NT2/D1 (cell line): ENCODE results near the gene IFNLR1.

Experiments used
- SUZ12 ChIP-seq: IDR thresholded peaks from 2 replicates; pipeline ENCODE4 v1.6.1; 2011; ENCODE audit not compliant: insufficient read length, insufficient read depth; ENCODE audit errors: extremely low read depth
- YY1 ChIP-seq: IDR thresholded peaks from 2 replicates; pipeline ENCODE4 v1.6.1; 2011; ENCODE audit not compliant: insufficient read length, insufficient read depth
- ZNF274 ChIP-seq: IDR thresholded peaks from 2 replicates; pipeline ENCODE4 v1.6.1; 2011; ENCODE audit warnings: mild to moderate bottlenecking, low read depth, low read length

GRCh38 chr1:24149866-24150233 lies 37.2 kb downstream of the IFNLR1 start:
- TF ChIP-seq SUZ12, result no peak
- no peak for TF ChIP-seq YY1
- TF ChIP-seq ZNF274, result no peak
